Activated gamma-delta T cell treated with anti-CD3 and anti-CD28 coated beads, Interleukin-2, amount 50 U/mL, for 16 hours (primary cell): ENCODE data around the gene CEP135.

ENCODE experiments used
- DNase-seq: peaks from one replicate; pipeline ENCODE4 v3.0.0-alpha.2; 2020; ENCODE audit warnings: low read depth

The CEP135 gene

DNA sequence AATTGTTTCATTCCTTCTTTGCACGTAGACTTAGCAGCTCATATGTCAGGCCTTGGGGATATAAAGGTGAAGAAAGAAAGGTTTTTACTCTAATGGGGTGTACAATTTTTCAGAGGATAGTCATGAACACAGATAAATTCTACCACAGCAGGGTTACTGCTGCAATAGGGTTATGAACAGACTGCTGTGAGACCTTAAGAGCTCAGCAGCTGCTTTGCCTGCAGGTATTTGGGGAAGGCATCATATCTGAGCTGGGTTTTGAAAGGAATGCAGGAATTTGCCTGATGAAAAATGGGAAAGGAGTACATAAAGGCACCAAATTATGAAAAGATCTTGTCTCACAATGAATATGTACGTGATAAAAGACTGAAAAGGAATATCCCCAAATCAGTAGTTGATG is 128.9 kb downstream of the CEP135 start:
- DNase-seq: no peak

DNA sequence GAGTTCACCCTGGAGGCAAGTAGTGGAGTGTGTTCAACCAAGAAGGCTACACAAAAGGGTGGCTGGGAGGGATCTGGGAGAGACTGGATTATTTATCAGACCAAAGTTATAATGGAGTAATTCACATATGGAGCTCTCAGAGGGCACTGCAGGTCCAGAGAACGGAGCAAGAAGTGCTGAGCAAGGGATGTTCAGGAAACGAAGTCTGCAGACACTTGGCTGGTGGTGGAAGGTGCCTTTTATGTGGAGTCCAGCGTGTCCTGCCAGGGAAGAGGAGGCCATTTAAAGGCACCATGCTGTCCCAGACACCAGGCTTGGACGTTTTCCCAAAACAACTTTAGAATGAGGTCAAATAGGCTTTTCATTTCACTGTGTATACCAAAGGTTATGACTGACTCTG is 130.1 kb downstream of the CEP135 start:
- no peak for DNase-seq

DNA sequence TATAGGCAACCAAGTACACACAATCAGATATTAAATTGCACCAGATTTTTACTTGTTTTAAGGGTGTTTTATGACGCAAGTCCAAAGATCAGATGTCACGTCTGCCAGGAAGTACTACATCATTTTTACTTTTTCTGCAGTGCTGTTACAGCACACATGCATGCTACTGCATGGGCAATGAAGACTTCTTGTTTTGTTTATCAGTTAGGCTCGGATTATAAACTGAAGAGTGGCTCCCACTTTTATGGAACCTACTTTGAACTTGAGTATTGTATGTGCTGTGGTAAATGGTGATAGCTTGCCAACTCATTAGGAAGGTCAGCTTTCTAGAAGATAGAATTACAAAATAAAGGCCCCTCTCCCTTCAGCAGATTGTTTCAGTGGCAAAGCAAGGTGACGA is 131.6 kb downstream of the CEP135 start:
- no peak for DNase-seq

DNA sequence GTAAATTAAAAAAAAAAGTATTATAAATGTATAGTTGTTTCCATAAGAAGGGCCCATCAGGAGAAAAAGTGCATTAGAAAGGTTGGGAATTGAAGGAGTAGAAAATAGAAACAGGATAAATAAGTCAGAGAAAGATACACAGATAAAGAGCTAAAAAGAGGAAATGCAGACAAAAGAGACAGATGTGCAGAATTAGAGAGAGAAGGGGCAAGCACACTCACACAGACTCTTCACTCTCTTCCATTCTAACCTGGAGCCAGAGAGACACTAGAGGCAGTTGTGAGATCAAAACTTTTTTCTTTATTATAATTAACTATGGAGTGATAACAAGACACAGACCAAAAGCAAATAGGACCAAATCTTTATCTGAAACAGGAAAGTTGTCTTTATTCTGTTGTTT is 134.1 kb downstream of the CEP135 start:
- no peak for DNase-seq
